CD14-positive monocyte (primary cell): ENCODE measurements around the gene KRT27. TPM values are rescaled to one million over a fixed set of nuclear protein-coding genes. Genes with fewer than 3 reads are reported as not detected.
A peak's percentile ranks its signal among the peaks of the same experiment; 100 is the strongest.

Source experiments
- DNase-seq, 3 donors: peaks; one replicate each; pipeline ENCODE4 v3.0.0-alpha.2; 2011 to 2022
- H2AFZ ChIP-seq: 2 replicates; pipeline ENCODE4 v1.6.0; 2012; ENCODE audit warnings: mild to moderate bottlenecking, low read depth, low read length, inconsistent platforms; ENCODE audit not compliant: insufficient read depth, poor library complexity, severe bottlenecking
- H3K27ac ChIP-seq, 2 donors: 1 replicate in 1 of 2; 2 replicates in 1 of 2; pipeline ENCODE4 v1.5.1; 2012 to 2013; ENCODE audit warnings: low read length in 2 of 2, control low read depth in 1 of 2, inconsistent platforms in 1 of 2, low read depth in 1 of 2, mild to moderate bottlenecking in 1 of 2
- H3K27me3 ChIP-seq, 2 donors: one replicate each; pipeline versions ENCODE4 v1.6.0 to v1.6.1; 2011 to 2013; ENCODE audit warnings: low read length in 2 of 2; ENCODE audit not compliant: control insufficient read depth in 2 of 2, insufficient read depth in 2 of 2
- H3K36me3 ChIP-seq, 2 donors: replicated peaks in 1 of 2; 1 replicate in 1 of 2; 2 replicates in 1 of 2; pipeline versions ENCODE4 v1.5.1 to v1.6.1; 2012 to 2013; ENCODE audit warnings: low read length in 2 of 2, control low read depth in 1 of 2, inconsistent platforms in 1 of 2, mild to moderate bottlenecking in 1 of 2; ENCODE audit not compliant: insufficient read depth in 2 of 2, control insufficient read depth in 1 of 2
- H3K4me1 ChIP-seq, 2 donors: 1 replicate in 1 of 2; 2 replicates in 1 of 2; pipeline versions ENCODE4 v1.5.1 to v1.6.1; 2012 to 2013; ENCODE audit warnings: low read length in 2 of 2, control low read depth in 1 of 2, inconsistent platforms in 1 of 2, mild to moderate bottlenecking in 1 of 2, moderate library complexity in 1 of 2; ENCODE audit not compliant: insufficient read depth in 2 of 2, control insufficient read depth in 1 of 2
- H3K4me2 ChIP-seq: replicated peaks from 2 replicates; pipeline ENCODE3; 2012; ENCODE audit warnings: low read length, moderate library complexity, mild to moderate bottlenecking; ENCODE audit not compliant: poor library complexity, severe bottlenecking; ENCODE audit errors: extremely low read depth
- H3K4me3 ChIP-seq, 3 experiments: fragments of 200-600 bp in 1 of 3; sonication (generic) in 1 of 3; replicated peaks in 1 of 3; 1 replicate in 2 of 3; 2 replicates in 1 of 3; pipeline ENCODE4 v1.5.1; 2011 to 2013; ENCODE audit warnings: low read length in 3 of 3, mild to moderate bottlenecking in 3 of 3, control low read depth in 2 of 3, low read depth in 2 of 3, inconsistent platforms in 1 of 3, moderate library complexity in 1 of 3
- H3K79me2 ChIP-seq: 2 replicates; pipeline ENCODE4 v1.6.0; 2012; ENCODE audit warnings: mild to moderate bottlenecking, control low read depth, inconsistent platforms, low read length, moderate library complexity; ENCODE audit not compliant: insufficient read depth
- H3K9ac ChIP-seq: 2 replicates; pipeline ENCODE4 v1.6.0; 2017; ENCODE audit warnings: low read length, mild to moderate bottlenecking; ENCODE audit not compliant: insufficient read depth, poor library complexity, severe bottlenecking
- H3K9me3 ChIP-seq, 2 donors: replicated peaks in 1 of 2; 1 replicate in 1 of 2; 2 replicates in 1 of 2; pipeline versions ENCODE4 v1.5.1 to v1.6.1; 2012 to 2013; ENCODE audit warnings: low read length in 2 of 2, control low read depth in 1 of 2; ENCODE audit not compliant: control insufficient read depth in 1 of 2, insufficient read depth in 1 of 2
- H4K20me1 ChIP-seq: 2 replicates; pipeline ENCODE4 v1.6.0; 2012; ENCODE audit warnings: mild to moderate bottlenecking, low read length, control low read depth, moderate library complexity; ENCODE audit not compliant: insufficient read depth
- H3K27ac Mint-ChIP-seq, 7 donors: one replicate each; pipeline ENCODE4 v1.8.0; 2020; ENCODE audit warnings: mild to moderate bottlenecking in 7 of 7, mixed read lengths in 7 of 7, moderate library complexity in 6 of 7, inconsistent platforms in 2 of 7
- H3K27me3 Mint-ChIP-seq, 3 donors: one replicate each; pipeline ENCODE4 v1.8.0; 2021 to 2022; ENCODE audit warnings: low read depth in 3 of 3, mild to moderate bottlenecking in 3 of 3, mixed read lengths in 3 of 3, moderate library complexity in 3 of 3, inconsistent platforms in 1 of 3
- H3K36me3 Mint-ChIP-seq, 2 donors: one replicate each; pipeline ENCODE4 v1.8.0; 2020; ENCODE audit warnings: mixed read lengths in 2 of 2, inconsistent platforms in 1 of 2, mild to moderate bottlenecking in 1 of 2
- H3K4me1 Mint-ChIP-seq: one replicate; pipeline ENCODE4 v1.8.0; 2020; ENCODE audit warnings: mild to moderate bottlenecking, mixed read lengths
- H3K4me3 Mint-ChIP-seq, 2 donors: one replicate each; pipeline ENCODE4 v1.8.0; 2020; ENCODE audit warnings: mild to moderate bottlenecking in 2 of 2, mixed read lengths in 2 of 2, moderate library complexity in 1 of 2
- H3K9me3 Mint-ChIP-seq, 7 donors: one replicate each; pipeline ENCODE4 v1.8.0; 2020 to 2022; ENCODE audit warnings: mixed read lengths in 7 of 7, mild to moderate bottlenecking in 6 of 7, moderate library complexity in 6 of 7, inconsistent platforms in 2 of 7
- CTCF ChIP-seq: fragments of 200-600 bp; IDR thresholded peaks from one replicate; pipeline ENCODE4 v1.8.0; 2022; ENCODE audit warnings: antibody characterized with exemption, mild to moderate bottlenecking
- WGBS: methylation state at CpG from one replicate; pipeline ENCODE4 v1.1.5; 2013; ENCODE audit warnings: missing lambda C conversion rate; ENCODE audit not compliant: insufficient coverage; 5-methylcytosine and 5-hydroxymethylcytosine counted together
- intact Hi-C, 2 donors: fragments of 100-400 bp; cut with micrococcal nuclease; formaldehyde crosslinking; loops; one replicate each; pipeline versions ENCODE4 v1.15.0 to v1.15.1; 2023
- polyA plus RNA-seq, 3 donors: library from polyadenylated mRNA; depleted of rRNA in 1 of 3; unstranded in 2 of 3; stranded (reverse) in 1 of 3; fragments of 300-500 nt in 2 of 3; fragments of >200 nt in 1 of 3; fragmentation: Illumina TruSeq in 2 of 3; gene quantifications; 1 replicate in 2 of 3; 2 replicates in 1 of 3; pipeline ENCODE4 v1.2.3, GENCODE V29; 2012 to 2021

The KRT27 gene
- polyA plus RNA-seq, 3 donors, result not detected

DNA sequence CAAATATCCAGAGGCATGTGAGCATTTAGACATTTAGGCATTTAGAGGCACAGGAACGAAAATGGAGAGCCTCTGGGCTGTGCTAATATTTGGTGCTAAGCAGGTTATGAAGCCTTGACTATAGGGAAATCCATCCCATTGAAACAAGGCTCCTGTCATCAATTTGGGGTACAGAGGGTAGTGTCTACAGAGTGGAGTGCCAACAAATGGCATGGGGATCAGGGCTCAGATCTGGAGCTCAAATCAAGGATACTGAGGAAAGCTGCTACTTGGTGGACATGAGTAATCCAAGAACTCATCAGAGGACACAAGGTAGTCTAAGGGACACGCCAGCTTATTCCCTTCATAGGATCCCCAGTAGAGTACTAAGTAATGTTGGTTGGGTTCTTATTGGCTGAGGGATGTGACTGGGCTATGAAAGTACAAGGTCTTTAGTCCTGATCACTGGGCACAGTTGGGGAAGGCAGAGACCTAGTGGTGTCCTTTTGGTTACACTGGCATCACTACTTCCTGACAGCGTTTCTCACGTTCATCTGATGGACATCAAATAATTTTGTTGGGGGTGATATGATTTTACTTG is 34.8 kb upstream of the KRT27 start:
- Histone ChIP-seq H3K27ac (no peak overlapping the region), H4K20me1 (no peaks in the 10 kb centered on the region), H3K4me2 (no peak overlapping the region), H3K4me3 (no peak overlapping the region), H2AFZ (no peak overlapping the region), H3K79me2 (no peaks in the 10 kb centered on the region), H3K27me3 (peaks cover 23 to 46% of the 10 kb centered on the region in 2 donors), H3K36me3 (peaks cover 0 to 9% of the 10 kb centered on the region in 2 donors), H3K9me3 (peaks cover 7 to 17% of the 10 kb centered on the region in 2 donors), H3K4me1 (peaks cover 8 to 14% of the 10 kb centered on the region in 2 donors), H3K9ac (no peak overlapping the region)
- Mint-ChIP-seq H3K27ac (peak overlapping the region in 1 of 7 donors; percentile 42), H3K9me3 (peaks cover 15 to 50% (median 35%) of the 10 kb centered on the region in 7 donors), H3K36me3 (peaks cover 12% of the 10 kb centered on the region in 2 donors), H3K27me3 (peaks cover 22 to 43% (median 26%) of the 10 kb centered on the region in 3 donors), H3K4me1 (peaks cover 12% of the 10 kb centered on the region), H3K4me3 (peak overlapping the region in 1 of 2 donors; percentile 54)
- 100% methylated on average over 3 of the region's 4 CpGs for WGBS
- no peak for DNase-seq
- intact Hi-C loops, result loop anchor here in 1 of 2 donors (5.0 kb wide), 2 partner anchors 730 to 850 kb away; no protein-coding TSS in a partner anchor
- no peak for TF ChIP-seq CTCF

DNA sequence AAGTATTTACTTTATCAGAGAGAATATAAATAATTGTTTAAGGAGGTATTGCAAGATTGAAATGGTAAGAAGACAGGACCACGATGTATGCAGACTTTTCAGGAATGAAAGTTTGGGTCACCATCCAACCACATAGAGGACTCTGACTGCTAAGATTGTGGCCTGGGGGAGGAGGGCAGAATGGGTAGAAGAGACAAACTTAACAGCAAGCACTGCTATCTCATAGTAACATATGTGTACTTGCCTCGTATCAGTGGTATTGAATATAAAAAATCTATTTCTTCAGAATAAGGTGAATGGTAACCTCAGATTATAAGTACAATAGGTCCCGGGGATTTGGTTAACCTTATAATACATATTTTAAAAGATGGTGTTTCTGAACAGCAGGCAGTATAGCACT is 34.2 kb upstream of the KRT27 start:
- peaks cover 27 to 45% of the 10 kb centered on the region in 2 donors for H3K27me3 ChIP-seq
- H3K9me3 ChIP-seq, result peaks cover 7 to 17% of the 10 kb centered on the region in 2 donors
- peaks cover 0 to 9% of the 10 kb centered on the region in 2 donors for H3K36me3 ChIP-seq
- Mint-ChIP-seq H3K27ac (no peak overlapping the region), H3K27me3 (peaks cover 22 to 45% (median 26%) of the 10 kb centered on the region in 3 donors), H3K36me3 (peaks cover 9 to 12% of the 10 kb centered on the region in 2 donors), H3K4me1 (peaks cover 12% of the 10 kb centered on the region), H3K4me3 (no peak overlapping the region), H3K9me3 (peaks cover 15 to 47% (median 35%) of the 10 kb centered on the region in 7 donors)
- no peaks in the 10 kb centered on the region for H4K20me1 ChIP-seq
- H3K79me2 ChIP-seq, result no peaks in the 10 kb centered on the region
- intact Hi-C loops, result loop anchor here in 1 of 2 donors (5.0 kb wide), 2 partner anchors 731 to 851 kb away; no protein-coding TSS in a partner anchor
- WGBS, result no CpG with 5 or more reads among the region's 3 CpGs
- H3K27ac ChIP-seq, result no peak overlapping the region
- H3K4me1 ChIP-seq, result peaks cover 8 to 14% of the 10 kb centered on the region in 2 donors
- H2AFZ ChIP-seq, result no peak overlapping the region
- H3K4me2 ChIP-seq, result no peak overlapping the region
- no peak for TF ChIP-seq CTCF
- H3K4me3 ChIP-seq, result no peak overlapping the region
- no peak overlapping the region for H3K9ac ChIP-seq
- DNase-seq, result no peak
